A673 (cell line): ENCODE data around the gene C3orf20.

Experiments
- CTCF ChIP-seq: fragments of 300-800, 200-600 bp; sonication (generic); conservative IDR thresholded peaks from 2 replicates; pipeline ENCODE4 v1.5.1; 2017; ENCODE audit warnings: low read depth, mild to moderate bottlenecking, antibody characterized with exemption, low read length, moderate library complexity, mixed read lengths
- EZH2 ChIP-seq: fragments of 200-600 bp; sonication (generic); IDR thresholded peaks from 2 replicates; pipeline ENCODE4 v1.6.1; 2017; ENCODE audit warnings: borderline replicate concordance, low read depth, mild to moderate bottlenecking, mixed read lengths, antibody characterized with exemption, low read length; ENCODE audit not compliant: poor library complexity, severe bottlenecking

- TF ChIP-seq EZH2 (no peak), CTCF (no peak)
These were observed 83.4 kb downstream of the C3orf20 start for GRCh38 chr3:14758297-14758696.
